K562 (cell line): Measurements from ENCODE around the gene SLC10A3. TPM values are rescaled to one million over a fixed set of nuclear protein-coding genes. Genes with fewer than 3 reads are reported as not detected.

Experiments used
- ARID4B ChIP-seq: sonication (generic); formaldehyde crosslinking; IDR thresholded peaks from 2 replicates; pipeline ENCODE4 v1.8.0; 2022; ENCODE audit warnings: mild to moderate bottlenecking, missing genetic modification reagents
- HNRNPH1 ChIP-seq: fragments of 200-400 bp; formaldehyde crosslinking; optimal IDR thresholded peaks from 2 replicates; pipeline ENCODE3; 2017; ENCODE audit warnings: low read depth, mild to moderate bottlenecking, low read length, moderate library complexity
- MAX ChIP-seq: sonication (generic); formaldehyde crosslinking; IDR thresholded peaks from 2 replicates; pipeline ENCODE4 v1.9.0; 2022; ENCODE audit warnings: mild to moderate bottlenecking, missing genetic modification reagents
- MEIS2 ChIP-seq: fragments of 450-650 bp; IDR thresholded peaks from 2 replicates; pipeline ENCODE4 v1.6.1; 2014; ENCODE audit warnings: mild to moderate bottlenecking; ENCODE audit not compliant: partially characterized antibody
- MNT ChIP-seq, 2 experiments: fragments of 450-650 bp; conservative IDR thresholded peaks; 2 replicates each; pipeline ENCODE4 v1.6.1; 2017; ENCODE audit warnings: mild to moderate bottlenecking in 2 of 2, moderate library complexity in 2 of 2
- NR2C2 ChIP-seq, 2 experiments: fragments of 200-800 bp in 1 of 2; sonication (Bioruptor generic) in 1 of 2; sonication (generic) in 1 of 2; formaldehyde crosslinking in 1 of 2; IDR thresholded peaks; 2 replicates each; pipeline versions ENCODE4 v1.6.1 to v1.8.0; 2016 to 2022; ENCODE audit warnings: mild to moderate bottlenecking in 1 of 2, missing compliant biosample characterization in 1 of 2, missing genetic modification characterization in 1 of 2, missing genetic modification reagents in 1 of 2
- PTRF ChIP-seq: fragments of 450-650 bp; IDR thresholded peaks from 2 replicates; pipeline ENCODE4 v1.6.1; 2016; ENCODE audit warnings: mild to moderate bottlenecking, missing genetic modification characterization, missing compliant biosample characterization
- RB1 ChIP-seq: fragments of 450-650 bp; IDR thresholded peaks from 2 replicates; pipeline ENCODE4 v1.6.1; 2017; ENCODE audit warnings: low read depth, mild to moderate bottlenecking
- SIN3A ChIP-seq, 2 experiments: fragments of 150-350 bp in 1 of 2; IDR thresholded peaks; 2 replicates each; pipeline ENCODE4 v1.6.1; 2011 to 2016; ENCODE audit warnings: borderline replicate concordance in 2 of 2, low read depth in 2 of 2, low read length in 2 of 2, mild to moderate bottlenecking in 2 of 2, moderate library complexity in 2 of 2; ENCODE audit not compliant: control insufficient read depth in 1 of 2
- SP2 ChIP-seq: IDR thresholded peaks from 2 replicates; pipeline ENCODE4 v1.6.1; 2011; ENCODE audit warnings: mild to moderate bottlenecking, low read depth, low read length, moderate library complexity; ENCODE audit not compliant: poor library complexity, severe bottlenecking; ENCODE audit errors: extremely low read depth
- TOE1 ChIP-seq, 2 experiments: fragments of 450-650 bp in 1 of 2; sonication (generic) in 1 of 2; formaldehyde crosslinking in 1 of 2; IDR thresholded peaks; 2 replicates each; pipeline versions ENCODE4 v1.7.1 to v1.8.0; 2016 to 2022; ENCODE audit warnings: borderline replicate concordance in 2 of 2, mild to moderate bottlenecking in 2 of 2, antibody characterized with exemption in 1 of 2, inconsistent platforms in 1 of 2, low read depth in 1 of 2, missing genetic modification reagents in 1 of 2, moderate library complexity in 1 of 2
- ZNF175 ChIP-seq: fragments of 200-800 bp; sonication (Bioruptor generic); IDR thresholded peaks from 2 replicates; pipeline ENCODE4 v1.6.1; 2016; ENCODE audit warnings: low read depth, mild to moderate bottlenecking, missing genetic modification characterization, missing compliant biosample characterization
- ZNF316 ChIP-seq: fragments of 450-650 bp; IDR thresholded peaks from 2 replicates; pipeline ENCODE4 v1.6.1; 2016
- ZNF740 ChIP-seq, 3 experiments: fragments of 200-800 bp in 1 of 3; sonication (Bioruptor generic) in 1 of 3; sonication (generic) in 1 of 3; formaldehyde crosslinking in 1 of 3; IDR thresholded peaks; 2 replicates each; pipeline versions ENCODE4 v1.6.1 to v1.8.0; 2016 to 2022; ENCODE audit warnings: mild to moderate bottlenecking in 2 of 3, missing compliant biosample characterization in 2 of 3, missing genetic modification characterization in 2 of 3, missing genetic modification reagents in 1 of 3
- ZZZ3 ChIP-seq: fragments of 450-650 bp; IDR thresholded peaks from 2 replicates; pipeline ENCODE4 v1.6.1; 2016; ENCODE audit warnings: antibody characterized with exemption, mild to moderate bottlenecking, moderate library complexity
- polyA plus RNA-seq, 8 experiments: library from polyadenylated mRNA; depleted of rRNA in 4 of 8; stranded (reverse) in 5 of 8; unstranded in 3 of 8; fragments of >200 nt; fragmentation: Nextera tagmentation in 2 of 8; fragmentation: Illumina TruSeq in 1 of 8; extraction: Ambion mirVana in 2 of 8; extraction: Trizol in 1 of 8; gene quantifications; 2 replicates each; pipeline versions ENCODE4 v1.2.1 to v1.2.3, GENCODE V29; 2011 to 2014; ENCODE audit warnings: inconsistent platforms in 1 of 8, missing spikeins in 1 of 8
- total RNA-seq, 7 experiments: library from RNA; depleted of rRNA in 6 of 7; stranded (reverse); fragments of >200 nt in 6 of 7; fragmentation: Illumina TruSeq in 2 of 7; extraction: Trizol in 2 of 7; gene quantifications; 2 replicates each; pipeline versions ENCODE4 v1.2.1 to v1.2.3, GENCODE V29; 2011 to 2021; ENCODE audit warnings: low replicate concordance in 1 of 7

Gene SLC10A3
- total and polyA plus RNA-seq, 9 of the 15 experiments (the other 6 are each of a cell fraction or from before 2014, with no cell fraction given), result 5.2 to 30.6 (median 16.7) TPM

- TF ChIP-seq ARID4B (CRISPR knock-in tag) (0 out of 2 replicates have a peak, but pooled peaks have one; percentile 41), HNRNPH1 (no peak), SP2 (no peak), NR2C2 (CRISPR knock-in tag; IDR thresholded peaks at IDR 0.05) (no peak), NR2C2 (tag; IDR thresholded peaks at IDR 0.05) (peak; percentile 8; the same call in 1 of the 2 replicates), MNT (conservative IDR thresholded peaks at IDR 0.05) (0 out of 4 replicates have a peak, but pooled peaks of 1 of the 2 experiments have one; percentile 36), ZNF740 (CRISPR knock-in tag; IDR thresholded peaks at IDR 0.05) (no peak), ZNF740 (tag; IDR thresholded peaks at IDR 0.05) (0 out of 4 replicates have a peak, but pooled peaks of 1 of the 2 experiments have one; percentile 35), TOE1 (IDR thresholded peaks at IDR 0.05; ENCODE audit: borderline replicate concordance) (no peak), TOE1 (CRISPR knock-in tag; IDR thresholded peaks at IDR 0.05; ENCODE audit: borderline replicate concordance, low read depth) (no peak), ZNF175 (CRISPR knock-in tag) (no peak), SIN3A (IDR thresholded peaks at IDR 0.05; ENCODE audit: borderline replicate concordance in 2 of 2, control insufficient read depth in 1 of 2, low read depth in 2 of 2, low read length in 2 of 2) (no peak; a peak in 1 of 4 replicates), MEIS2 (peak; percentile 8), ZNF316 (no peak), MAX (CRISPR knock-in tag) (peak; percentile 54), ZZZ3 (no peak), RB1 (0 out of 2 replicates have a peak, but pooled peaks have one; percentile 4), PTRF (tag) (no peak)
Measured at GRCh38 chrX:154485150-154486051, 5.0 kb downstream of the SLC10A3 start (continued).
